ENCODE data around the gene SLC34A1. TPM values are rescaled to one million over a fixed set of nuclear protein-coding genes. Genes with fewer than 3 reads are reported as not detected.

The SLC34A1 gene
- total RNA-seq, 1 experiment from 2014 or later, result 0.28 TPM

GRCh38 chr5:177365845-177366527, 18.2 kb upstream of the SLC34A1 start:
- H3F3A ChIP-seq (ENCODE audit: insufficient read depth, low read depth), result peaks cover 20% of the 10 kb centered on the region; the same call in 1 of the 2 replicates
- no peaks in the 10 kb centered on the region for H3K9me2 ChIP-seq (ENCODE audit: insufficient read depth)
- BruUV-seq (replicated peaks), result no TSS peak
- CTCF ChIA-PET, result interaction anchor here (1.3 kb wide), 1 partner anchor 48 kb away, joined by 6 read pairs; no protein-coding TSS in a partner anchor
- H4K20me1 ChIP-seq (ENCODE audit: insufficient read depth), result no peaks in the 10 kb centered on the region
- H3K27ac ChIP-seq, result no peak overlapping the region
- POLR2A ChIA-PET (ENCODE audit: unreplicated experiment), result no interaction called here
- H3K4me2 ChIP-seq, result no peak overlapping the region
- intact Hi-C loops (cut with micrococcal nuclease; ENCODE audit: unreplicated experiment), result no loop called here
- H3K4me3 ChIP-seq, result no peak overlapping the region
- H3K36me3 ChIP-seq (ENCODE audit: low read depth), result no peaks in the 10 kb centered on the region
- no peak overlapping the region for H2AFZ ChIP-seq
- no peaks in the 10 kb centered on the region for H3K9me3 ChIP-seq (ENCODE audit: insufficient read depth, low read depth)
- H3K27me3 ChIP-seq (ENCODE audit: insufficient read depth, low read depth), result no peaks in the 10 kb centered on the region
- TF ChIP-seq CTCF (conservative IDR thresholded peaks at IDR 0.05), result no peak
- TF ChIP-seq EZH2 (IDR thresholded peaks at IDR 0.05; ENCODE audit: low read depth), result no peak
- H3K79me2 ChIP-seq (ENCODE audit: low read depth), result no peaks in the 10 kb centered on the region
- DNase-seq, result no peak
- H3K4me1 ChIP-seq (replicated peaks; ENCODE audit: insufficient read depth), result 0 out of 2 replicates have a peak, but pooled peaks cover 9% of the 10 kb centered on the region

- no peak overlapping the region for H3K27ac ChIP-seq
- CTCF ChIA-PET, result interaction anchor here (0.6 to 1.3 kb wide), 3 partner anchors 15 to 718 kb away, joined by 4 to 8 read pairs (median 6); partner anchors contain the start of gene LMAN2
These were observed 17.5 kb upstream of the SLC34A1 start for GRCh38 chr5:177366528-177367322.

More at GRCh38 chr5:177366528-177367322, 17.5 kb upstream of the SLC34A1 start:
- Histone ChIP-seq H2AFZ (no peak overlapping the region), H3K4me1 (replicated peaks; ENCODE audit: insufficient read depth) (peaks cover 15% of the 10 kb centered on the region), H3K9me2 (ENCODE audit: insufficient read depth) (no peaks in the 10 kb centered on the region), H3K4me3 (no peak overlapping the region), H3K79me2 (ENCODE audit: low read depth) (no peaks in the 10 kb centered on the region), H3K4me2 (no peak overlapping the region), H3F3A (ENCODE audit: insufficient read depth, low read depth) (peaks cover 20% of the 10 kb centered on the region; the same call in 1 of the 2 replicates), H4K20me1 (ENCODE audit: insufficient read depth) (no peaks in the 10 kb centered on the region), H3K9me3 (ENCODE audit: insufficient read depth, low read depth) (no peaks in the 10 kb centered on the region), H3K36me3 (ENCODE audit: low read depth) (no peaks in the 10 kb centered on the region), H3K27me3 (ENCODE audit: insufficient read depth, low read depth) (no peaks in the 10 kb centered on the region)
- BruUV-seq (replicated peaks), result no TSS peak
- intact Hi-C loops (cut with micrococcal nuclease; ENCODE audit: unreplicated experiment), result no loop called here
- TF ChIP-seq CTCF (conservative IDR thresholded peaks at IDR 0.05), result no peak
- TF ChIP-seq EZH2 (IDR thresholded peaks at IDR 0.05; ENCODE audit: low read depth), result no peak
- POLR2A ChIA-PET (ENCODE audit: unreplicated experiment), result interaction anchor here (0.5 to 0.6 kb wide), 2 partner anchors 25 to 38 kb away, joined by 3 to 4 read pairs; no protein-coding TSS in a partner anchor
- DNase-seq, result peak in 1 of 2 experiments; percentile 49

Measured in PC-9 (cell line).